A375 (cell line): ENCODE results near the gene PTGIR. TPM values are rescaled to one million over a fixed set of nuclear protein-coding genes. Genes with fewer than 3 reads are reported as not detected.

Experiments used
- total RNA-seq: library from RNA; depleted of rRNA; stranded (reverse); fragments of >200 nt; shearing (Covaris generic); gene quantifications from 2 replicates; pipeline ENCODE4 v1.2.3, GENCODE V29; 2014; rRNA removed

Gene PTGIR
- total RNA-seq = 0.32 TPM in 1 of 2 replicates, not detected in the other

GRCh38 chr19:46624958-46625661 is at the start of gene PTGIR:
PTGIR (minus strand) TSS chr19:46625089; CDS start chr19:46624225, 864 bp downstream.

GRCh38 chr19:46661020-46661731 is 36.3 kb upstream of the PTGIR start, which contains the start of gene DACT3:
DACT3 (minus strand) TSS chr19:46661182; CDS start chr19:46661064, 118 bp downstream.

GRCh38 chr19:46635920-46636761 is 11.3 kb upstream of the PTGIR start, which contains the start of gene GNG8:
GNG8 (minus strand) TSS chr19:46636202; CDS start chr19:46634682, 1,520 bp downstream.

GRCh38 chr19:46601318-46602224 is 23.3 kb downstream of the PTGIR start, which contains the start of gene CALM3:
CALM3 (plus strand) TSS chr19:46601330; CDS start chr19:46601435, 105 bp downstream.

Other genes with a start within 250 kb of the PTGIR start
- gene CCDC8, start 211.5 kb downstream of the PTGIR start, total RNA-seq = not detected in 2 replicates
- 0.04 TPM in 1 of 2 replicates, not detected in the other for gene PNMA8C, start 196.2 kb downstream of the PTGIR start, total RNA-seq
- gene PNMA8A, start 153.5 kb downstream of the PTGIR start, total RNA-seq = 27.8 and 32.1 TPM in 2 replicates
- 0.04 TPM in 1 of 2 replicates, not detected in the other for gene PNMA8B, start 129.2 kb downstream of the PTGIR start, total RNA-seq
- 104 and 125 TPM in 2 replicates for gene CALM3, start 23.8 kb downstream of the PTGIR start, total RNA-seq
- not detected in 2 replicates for gene GNG8, start 11.1 kb upstream of the PTGIR start, total RNA-seq
- 0.24 and 0.45 TPM in 2 replicates for gene DACT3, start 36.1 kb upstream of the PTGIR start, total RNA-seq
- gene PRKD2, start 92.0 kb upstream of the PTGIR start, total RNA-seq = 21.9 and 23.3 TPM in 2 replicates
- gene FKRP, start 121.0 kb upstream of the PTGIR start, total RNA-seq = 26.2 and 27.9 TPM in 2 replicates
- gene STRN4, start 121.4 kb upstream of the PTGIR start, total RNA-seq = 109 and 119 TPM in 2 replicates
- gene SLC1A5, start 163.5 kb upstream of the PTGIR start, total RNA-seq = 379 and 423 TPM in 2 replicates
- gene AP2S1, start 225.8 kb upstream of the PTGIR start, total RNA-seq = 452 and 463 TPM in 2 replicates
- gene ARHGAP35, start 235.9 kb upstream of the PTGIR start, total RNA-seq = 21.1 and 21.8 TPM in 2 replicates